A549 (cell line): ENCODE measurements around the gene OXNAD1. TPM values are rescaled to one million over a fixed set of nuclear protein-coding genes. Genes with fewer than 3 reads are reported as not detected.
A peak's percentile ranks its signal among the peaks of the same experiment; 100 is the strongest.

ENCODE experiments used
- ATAC-seq, 2 experiments: fragments of 200-7000 bp in 1 of 2; fragments of >200 bp in 1 of 2; cut with Nextera tagmentation in 1 of 2; cut with Tn5 transposase in 1 of 2; 3 replicates each; pipeline versions ENCODE4 v1.8.0 to v1.9.1; 2018 to 2020; ENCODE audit warnings: mild to moderate bottlenecking in 1 of 2, moderate library complexity in 1 of 2
- CTCF ChIA-PET: fragments of 300-600 bp; sonication (Branson Sonifier 250); formaldehyde crosslinking; extraction: SDS; loops from one replicate; lab custom pipeline; 2021; ENCODE audit warnings: antibody characterized with exemption, inconsistent platforms; lab: Yijun Ruan, JAX
- POLR2A ChIA-PET: fragments of 350-600 bp; formaldehyde crosslinking; extraction: SDS; loops from one replicate; lab custom pipeline; 2021; ENCODE audit warnings: antibody characterized with exemption, inconsistent platforms; lab: Yijun Ruan, JAX
- DNase-seq, 2 experiments: peaks; one replicate each; pipeline versions ENCODE4 v3.0.0 to v3.0.0-alpha.2; 2011 to 2016; ENCODE audit warnings: low read depth in 1 of 2, low spot score in 1 of 2
- FAIRE-seq: peaks from 2 replicates; lab custom pipeline; 2011; peaks lifted over from hg19 to GRCh38; lab: Jason Lieb, UNC
- H3K27ac ChIP-seq, 2 experiments: fragments of >200 bp; sonication (Bioruptor Twin); formaldehyde crosslinking; 3 replicates each; pipeline ENCODE4 v1.5.1; 2016 to 2017
- H3K4me1 ChIP-seq: fragments of >200 bp; sonication (Bioruptor Twin); formaldehyde crosslinking; 3 replicates; pipeline ENCODE4 v1.6.1; 2016
- H3K4me2 ChIP-seq: fragments of >200 bp; sonication (Bioruptor Twin); formaldehyde crosslinking; 3 replicates; pipeline ENCODE4 v1.6.1; 2016
- H3K4me3 ChIP-seq: fragments of >200 bp; sonication (Bioruptor Twin); formaldehyde crosslinking; 3 replicates; pipeline ENCODE4 v1.5.1; 2016
- H3K9me3 ChIP-seq: fragments of >200 bp; sonication (Bioruptor Twin); formaldehyde crosslinking; 3 replicates; pipeline ENCODE4 v1.6.1; 2016
- BHLHE40 ChIP-seq: IDR thresholded peaks from 2 replicates; pipeline ENCODE4 v1.6.1; 2012; ENCODE audit warnings: low read depth, low read length, inconsistent platforms
- CBX2 ChIP-seq: fragments of 200-600 bp; sonication (generic); IDR thresholded peaks from 2 replicates; pipeline ENCODE4 v1.6.1; 2016; ENCODE audit warnings: low read depth, mild to moderate bottlenecking, borderline replicate concordance
- CBX8 ChIP-seq: fragments of 200-600 bp; sonication (generic); IDR thresholded peaks from 2 replicates; pipeline ENCODE4 v1.6.1; 2016
- CHD2 ChIP-seq: fragments of 150-350 bp; IDR thresholded peaks from 2 replicates; pipeline ENCODE4 v1.6.1; 2014; ENCODE audit warnings: low read length; ENCODE audit not compliant: partially characterized antibody
- E2F6 ChIP-seq: IDR thresholded peaks from 2 replicates; pipeline ENCODE4 v1.6.1; 2012; ENCODE audit warnings: low read depth, borderline replicate concordance
- EHF ChIP-seq: fragments of 250-450 bp; sonication (Bioruptor Pico); IDR thresholded peaks from 2 replicates; pipeline ENCODE4 v1.5.0; 2020; ENCODE audit warnings: mild to moderate bottlenecking
- EP300 ChIP-seq, 2 experiments: fragments of >200 bp; sonication (Bioruptor Twin); formaldehyde crosslinking; IDR thresholded peaks; 2 replicates in 1 of 2; 3 replicates in 1 of 2; pipeline ENCODE4 v1.6.1; 2016 to 2017
- FOSL2 ChIP-seq, 2 experiments: fragments of 450-650 bp in 1 of 2; fragments of >200 bp in 1 of 2; sonication (Bioruptor Twin) in 1 of 2; formaldehyde crosslinking; IDR thresholded peaks; 2 replicates each; pipeline versions ENCODE4 v1.5.0 to v1.6.1; 2016 to 2020; ENCODE audit warnings: mild to moderate bottlenecking in 1 of 2, moderate library complexity in 1 of 2
- FOXS1 ChIP-seq: fragments of 250-450 bp; sonication (Bioruptor Pico); IDR thresholded peaks from 2 replicates; pipeline ENCODE4 v1.5.0; 2020; ENCODE audit warnings: mild to moderate bottlenecking, moderate library complexity
- HDAC2 ChIP-seq: fragments of 200-600 bp; sonication (generic); IDR thresholded peaks from 2 replicates; pipeline ENCODE4 v1.6.1; 2016
- HEYL ChIP-seq: fragments of 250-450 bp; sonication (Bioruptor Pico); IDR thresholded peaks from 2 replicates; pipeline ENCODE4 v1.8.0; 2021; ENCODE audit warnings: mild to moderate bottlenecking, moderate library complexity
- HMGXB4 ChIP-seq: fragments of 250-450 bp; sonication (Bioruptor Pico); IDR thresholded peaks from 2 replicates; pipeline ENCODE4 v1.5.0; 2021; ENCODE audit warnings: mild to moderate bottlenecking, moderate library complexity, borderline replicate concordance
- HOXB13 ChIP-seq: fragments of 250-450 bp; sonication (Bioruptor Pico); IDR thresholded peaks from 2 replicates; pipeline ENCODE4 v1.5.0; 2020; ENCODE audit warnings: low read depth, mild to moderate bottlenecking, moderate library complexity
- HOXB5 ChIP-seq: fragments of 250-450 bp; sonication (Bioruptor Pico); IDR thresholded peaks from 2 replicates; pipeline ENCODE4 v1.5.0; 2020; ENCODE audit warnings: mild to moderate bottlenecking, moderate library complexity
- NPAS2 ChIP-seq: fragments of 250-450 bp; sonication (Bioruptor Pico); IDR thresholded peaks from 2 replicates; pipeline ENCODE4 v1.8.0; 2022; ENCODE audit warnings: mild to moderate bottlenecking, moderate library complexity, borderline replicate concordance
- NR3C1 ChIP-seq: fragments of >200 bp; sonication (Bioruptor Twin); formaldehyde crosslinking; IDR thresholded peaks from 3 replicates; pipeline ENCODE4 v1.6.1; 2017
- PBX3 ChIP-seq: IDR thresholded peaks from 2 replicates; pipeline ENCODE4 v1.6.1; 2012
- PHF8 ChIP-seq: fragments of 200-600 bp; sonication (generic); IDR thresholded peaks from 2 replicates; pipeline ENCODE4 v1.6.1; 2016; ENCODE audit warnings: low read depth, mild to moderate bottlenecking, antibody characterized with exemption, moderate library complexity, borderline replicate concordance
- POLR2A ChIP-seq: IDR thresholded peaks from 2 replicates; pipeline ENCODE4 v1.6.1; 2012; ENCODE audit warnings: mild to moderate bottlenecking, low read length
- RAD21 ChIP-seq, 2 experiments: fragments of >200 bp in 1 of 2; sonication (Bioruptor Twin) in 1 of 2; formaldehyde crosslinking in 1 of 2; IDR thresholded peaks in 1 of 2; conservative IDR thresholded peaks in 1 of 2; 2 replicates in 1 of 2; 3 replicates in 1 of 2; pipeline ENCODE4 v1.6.1; 2012 to 2018; ENCODE audit warnings: inconsistent platforms in 1 of 2
- RCOR1 ChIP-seq: fragments of 150-350 bp; IDR thresholded peaks from 2 replicates; pipeline ENCODE4 v1.6.1; 2014; ENCODE audit warnings: antibody characterized with exemption, low read length, low read depth
- RFX5 ChIP-seq: fragments of 450-650 bp; IDR thresholded peaks from 2 replicates; pipeline ENCODE4 v1.7.1; 2014; ENCODE audit warnings: antibody characterized with exemption, mild to moderate bottlenecking, moderate library complexity
- SREBF2 ChIP-seq: fragments of 450-650 bp; IDR thresholded peaks from 2 replicates; pipeline ENCODE4 v1.6.1; 2014; ENCODE audit warnings: mild to moderate bottlenecking, moderate library complexity
- USF2 ChIP-seq: fragments of 450-650 bp; IDR thresholded peaks from 2 replicates; pipeline ENCODE4 v1.6.1; 2014; ENCODE audit warnings: antibody characterized with exemption
- ZC3H11A ChIP-seq: fragments of 450-650 bp; IDR thresholded peaks from 2 replicates; pipeline ENCODE4 v1.6.1; 2014; ENCODE audit warnings: antibody characterized with exemption, mild to moderate bottlenecking
- ZSCAN20 ChIP-seq: fragments of 250-450 bp; sonication (Bioruptor Pico); IDR thresholded peaks from 2 replicates; pipeline ENCODE4 v1.8.0; 2022; ENCODE audit warnings: mild to moderate bottlenecking, moderate library complexity
- WGBS: methylation state at CpG from one replicate; pipeline ENCODE4 v1.1.6; 2017; ENCODE audit errors: missing lambda C conversion rate; 5-methylcytosine and 5-hydroxymethylcytosine counted together
- polyA plus RNA-seq, 4 experiments: library from polyadenylated mRNA; depleted of rRNA in 3 of 4; stranded (reverse); fragments of >200 nt; fragmentation: RNase III in 1 of 4; extraction: RNeasy Plus Mini Kit Qiagen cat#74134 plus additional on column Dnase treatment in 1 of 4; gene quantifications; 2 replicates in 3 of 4; 3 replicates in 1 of 4; pipeline ENCODE4 v1.2.3, GENCODE V29; 2011 to 2017

Gene OXNAD1
- polyA plus RNA-seq, 2 of the 4 experiments (the other 2 are of a cell fraction), result 8.8 to 25.9 TPM

- POLR2A ChIA-PET, result no interaction called here
Observed at GRCh38 chr3:16290827-16291196, 25.8 kb downstream of the OXNAD1 start.

GRCh38 chr3:16294844-16295243 is 29.8 kb downstream of the OXNAD1 start:
- 94% methylated on average over 5 of the region's 5 CpGs for WGBS
- no peak for FAIRE-seq
- Histone ChIP-seq H3K4me1 (no peaks in the 10 kb centered on the region), H3K27ac (no peak overlapping the region), H3K4me3 (no peak overlapping the region), H3K9me3 (peaks cover 13% of the 10 kb centered on the region; the same call in 1 of the 3 replicates), H3K4me2 (no peak overlapping the region)
- TF ChIP-seq USF2 (no peak), CBX8 (no peak), HOXB5 (CRISPR knock-in tag) (no peak), NR3C1 (no peak), BHLHE40 (no peak), SREBF2 (no peak), HDAC2 (no peak), PHF8 (no peak), RFX5 (no peak), NPAS2 (CRISPR knock-in tag) (no peak), ZC3H11A (no peak), HOXB13 (CRISPR knock-in tag) (no peak), ZSCAN20 (CRISPR knock-in tag) (no peak), FOXS1 (CRISPR knock-in tag) (no peak), FOSL2 (IDR thresholded peaks at IDR 0.05) (no peak), FOSL2 (CRISPR knock-in tag; IDR thresholded peaks at IDR 0.05) (no peak), E2F6 (no peak), PBX3 (no peak), HEYL (CRISPR knock-in tag) (no peak), CBX2 (no peak), HMGXB4 (CRISPR knock-in tag) (no peak)
- ChIA-PET POLR2A (no interaction called here), CTCF (interaction anchor here (1.4 to 7.6 kb wide), 4 partner anchors 26 to 256 kb away, joined by 3 to 78 read pairs (median 4); partner anchors contain the start of genes DPH3 and OXNAD1)
- no peak for ATAC-seq
- DNase-seq, result no peak

More at GRCh38 chr3:16290827-16291196, 25.8 kb downstream of the OXNAD1 start:
- Histone ChIP-seq H3K4me2 (no peak overlapping the region), H3K4me1 (no peaks in the 10 kb centered on the region), H3K4me3 (no peak overlapping the region), H3K9me3 (peaks cover 8% of the 10 kb centered on the region; the same call in 1 of the 3 replicates), H3K27ac (0 out of 6 replicates have a peak overlapping the region, but pooled peaks of 1 of the 2 experiments have one; percentile 20)
- FAIRE-seq (no peak), DNase-seq (no peak), ATAC-seq (no peak)
- CTCF ChIA-PET, result interaction anchor here (0.6 to 7.6 kb wide), 56 partner anchors 9 to 1528 kb away, joined by 3 to 78 read pairs (median 5); partner anchors contain the start of genes DPH3 and OXNAD1
- TF ChIP-seq RCOR1 (no peak), RAD21 (conservative IDR thresholded peaks at IDR 0.05 in 1 of 2, IDR thresholded peaks at IDR 0.05 in 1 of 2) (no peak), POLR2A (no peak), EP300 (IDR thresholded peaks at IDR 0.05) (no peak), HDAC2 (no peak), EHF (CRISPR knock-in tag) (no peak), CHD2 (no peak)
- WGBS, result 32% methylated on average over 2 of the region's 2 CpGs
